ENCODE data around the gene RCC2.
"Not testable (repeated sequence)": the region's sequence is repeated elsewhere in the genome, so short reads cannot be mapped to it uniquely, and the experiment has no call there.

The RCC2 gene

DNA sequence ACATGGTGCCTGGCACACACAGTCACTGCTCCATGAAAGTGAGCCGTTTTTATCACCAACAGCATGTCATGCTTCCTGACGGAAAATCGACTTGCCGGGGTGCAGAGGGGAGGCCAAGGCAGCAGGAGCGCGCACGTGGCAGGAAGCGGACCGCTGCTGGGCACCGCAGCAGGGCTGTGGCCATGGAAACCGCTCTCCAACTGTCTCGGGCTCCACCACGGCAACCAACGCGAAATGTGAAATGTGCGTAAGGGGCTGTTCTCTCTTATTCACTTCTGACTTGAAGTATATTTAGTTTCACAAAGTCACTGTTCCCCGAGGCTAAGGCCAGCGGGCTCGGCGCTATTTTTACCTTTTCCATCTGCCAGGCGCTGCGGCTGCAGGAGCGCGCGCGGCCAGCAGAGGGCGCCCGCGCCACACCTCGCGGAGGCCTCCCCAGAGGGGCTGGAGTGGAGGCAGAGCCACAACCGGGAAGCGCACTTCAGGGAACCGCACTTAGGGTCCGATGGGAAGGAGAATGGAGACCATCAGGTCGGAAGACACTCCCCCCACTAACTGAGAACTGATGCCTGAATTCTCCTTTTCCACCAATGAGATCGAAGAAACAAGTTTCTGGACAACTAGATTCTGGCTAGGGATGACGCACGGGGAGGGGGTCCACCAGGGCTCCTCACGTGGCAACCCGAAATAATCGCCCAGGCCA is 19.7 kb downstream of the RCC2 start:
- DNase-seq (ENCODE audit: low read depth) = peak; percentile 49

DNA sequence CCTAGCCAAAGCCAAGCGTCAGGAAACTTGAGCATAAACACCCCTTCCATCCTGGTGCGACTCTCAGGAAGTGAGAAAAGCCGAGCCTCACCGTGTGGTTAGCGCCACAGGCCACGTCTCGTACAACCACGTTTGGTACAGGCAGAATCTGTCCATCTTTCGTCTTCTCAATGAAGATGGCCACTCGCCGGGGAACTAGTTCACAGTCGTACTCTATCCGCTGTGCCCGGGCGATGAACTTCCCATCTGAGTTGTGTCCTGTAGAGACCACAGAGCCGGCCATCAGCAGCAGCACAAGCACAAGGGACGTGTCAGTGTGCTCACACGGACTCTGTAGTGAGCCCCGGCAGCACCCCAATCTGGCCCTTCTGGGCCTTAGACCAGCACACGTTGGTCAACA is 23.1 kb downstream of the RCC2 start:
- no peak for DNase-seq (ENCODE audit: low read depth)

GRCh38 chr1:17414022-17414421 is 25.5 kb downstream of the RCC2 start:
- no peak for DNase-seq (ENCODE audit: low read depth)

- no peak for DNase-seq (ENCODE audit: low read depth)
Observed at GRCh38 chr1:17412093-17412870, 27.2 kb downstream of the RCC2 start.

GRCh38 chr1:17409391-17409811 is 30.1 kb downstream of the RCC2 start:
- DNase-seq (ENCODE audit: low read depth) = no peak

DNA sequence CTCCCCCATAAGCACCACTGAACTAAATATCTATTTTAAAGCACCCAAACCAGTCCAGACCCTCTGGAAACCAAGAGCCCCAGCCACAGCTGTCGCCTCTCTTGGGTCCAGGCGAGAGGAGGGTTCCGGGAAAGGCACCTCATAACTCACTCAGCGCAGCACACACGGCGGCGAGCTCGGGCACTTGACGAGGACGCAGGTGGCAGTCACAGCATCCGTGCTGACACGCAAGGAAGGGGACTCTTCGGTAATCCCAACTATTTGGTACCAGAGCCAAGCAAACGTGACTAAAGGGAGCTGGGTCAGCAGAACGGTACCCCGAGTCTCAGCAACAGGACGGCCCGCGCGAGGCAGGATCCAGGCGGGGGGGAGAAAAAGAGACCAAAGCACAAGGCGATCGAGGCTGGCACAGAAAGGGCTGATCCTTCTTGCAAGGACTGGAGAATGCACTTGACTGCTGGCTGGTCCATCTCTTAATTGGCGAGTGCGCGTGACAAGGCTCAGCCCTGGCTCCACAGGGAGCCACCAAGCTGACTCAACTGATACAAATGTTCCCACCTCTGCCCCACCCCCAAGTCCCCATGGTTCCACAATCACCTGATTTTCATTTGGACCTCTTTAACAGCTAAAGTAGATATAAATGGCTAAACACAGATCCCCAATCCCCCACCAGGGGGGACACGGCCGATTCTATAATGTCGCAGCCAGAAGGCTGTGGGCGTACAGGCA is 31.5 kb downstream of the RCC2 start:
- not testable (repeated sequence) for DNase-seq (ENCODE audit: low read depth)

- not testable (repeated sequence) for DNase-seq (ENCODE audit: low read depth)
Observed at GRCh38 chr1:17406760-17407475, 32.6 kb downstream of the RCC2 start.

GRCh38 chr1:17405898-17406759 is 33.3 kb downstream of the RCC2 start:
- no peak for DNase-seq (ENCODE audit: low read depth)

- no peak for DNase-seq (ENCODE audit: low read depth)
Observed at GRCh38 chr1:17404820-17405219, 34.7 kb downstream of the RCC2 start.

DNA sequence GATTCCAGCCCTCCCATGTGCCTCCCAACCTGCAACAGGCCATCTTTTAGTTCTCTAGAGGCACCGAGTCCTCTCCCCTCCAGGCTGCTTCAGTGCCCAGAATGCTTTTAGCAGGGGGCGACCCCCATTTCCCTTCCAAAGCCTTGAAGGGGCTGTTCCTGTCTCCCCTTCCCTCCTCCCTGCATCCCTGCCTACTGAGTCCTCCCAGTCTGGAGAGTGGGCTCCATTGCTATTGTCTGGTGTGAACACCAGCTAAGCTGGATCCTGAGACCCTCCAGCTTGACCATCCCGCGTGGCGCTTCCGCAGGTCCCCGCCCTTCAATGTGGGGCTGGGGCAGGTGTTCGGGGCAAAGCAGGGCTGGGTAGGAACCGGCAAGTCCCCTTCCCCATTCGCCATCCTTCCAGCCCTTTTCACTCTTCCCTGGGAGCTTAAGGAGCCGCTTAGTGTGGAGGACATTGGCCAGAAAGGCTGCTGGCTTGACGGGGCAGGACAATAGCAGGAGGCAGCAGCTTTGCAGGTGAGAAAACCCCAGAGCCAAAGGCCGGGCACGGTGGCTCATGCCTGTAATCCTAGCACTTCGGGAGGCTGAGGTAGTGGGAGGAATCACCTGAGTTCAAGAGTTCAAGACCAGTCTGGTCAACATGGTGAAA is 35.3 kb downstream of the RCC2 start:
- no peak for DNase-seq (ENCODE audit: low read depth)

- no peak for DNase-seq (ENCODE audit: low read depth)
Observed at GRCh38 chr1:17403081-17403480, 36.4 kb downstream of the RCC2 start.

GRCh38 chr1:17401841-17402240 is 37.6 kb downstream of the RCC2 start:
- no peak for DNase-seq (ENCODE audit: low read depth)

DNA sequence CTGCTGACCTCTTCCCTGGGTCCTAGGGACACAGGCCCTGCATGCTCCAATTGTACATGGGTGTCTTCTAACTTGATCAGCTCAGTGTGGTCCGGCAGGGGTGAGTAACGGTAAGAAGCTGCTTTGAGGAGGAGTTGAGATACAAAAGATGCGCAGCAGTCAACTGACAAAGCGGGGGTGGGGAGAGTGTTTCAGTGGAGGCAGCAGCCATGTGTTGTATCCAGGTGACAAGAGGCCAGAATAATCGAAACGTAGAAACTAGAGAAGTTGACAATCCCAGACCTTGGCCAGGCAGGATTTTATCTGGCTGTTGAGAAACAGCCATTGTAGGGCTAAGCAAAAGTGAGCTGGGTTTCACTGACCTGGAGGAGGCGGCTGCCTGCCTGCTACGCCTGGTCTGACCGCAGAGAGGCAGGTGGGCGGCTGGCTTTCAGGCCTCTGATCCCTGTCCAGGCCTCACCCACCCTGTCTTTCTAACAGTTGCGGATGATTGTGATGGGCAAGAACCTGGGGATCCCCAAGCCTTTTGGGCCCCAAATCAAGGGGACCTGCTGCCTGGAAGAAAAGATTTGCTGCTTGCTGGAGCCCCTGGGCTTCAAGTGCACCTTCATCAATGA is 38.6 kb downstream of the RCC2 start:
- DNase-seq (ENCODE audit: low read depth) = no peak

DNA sequence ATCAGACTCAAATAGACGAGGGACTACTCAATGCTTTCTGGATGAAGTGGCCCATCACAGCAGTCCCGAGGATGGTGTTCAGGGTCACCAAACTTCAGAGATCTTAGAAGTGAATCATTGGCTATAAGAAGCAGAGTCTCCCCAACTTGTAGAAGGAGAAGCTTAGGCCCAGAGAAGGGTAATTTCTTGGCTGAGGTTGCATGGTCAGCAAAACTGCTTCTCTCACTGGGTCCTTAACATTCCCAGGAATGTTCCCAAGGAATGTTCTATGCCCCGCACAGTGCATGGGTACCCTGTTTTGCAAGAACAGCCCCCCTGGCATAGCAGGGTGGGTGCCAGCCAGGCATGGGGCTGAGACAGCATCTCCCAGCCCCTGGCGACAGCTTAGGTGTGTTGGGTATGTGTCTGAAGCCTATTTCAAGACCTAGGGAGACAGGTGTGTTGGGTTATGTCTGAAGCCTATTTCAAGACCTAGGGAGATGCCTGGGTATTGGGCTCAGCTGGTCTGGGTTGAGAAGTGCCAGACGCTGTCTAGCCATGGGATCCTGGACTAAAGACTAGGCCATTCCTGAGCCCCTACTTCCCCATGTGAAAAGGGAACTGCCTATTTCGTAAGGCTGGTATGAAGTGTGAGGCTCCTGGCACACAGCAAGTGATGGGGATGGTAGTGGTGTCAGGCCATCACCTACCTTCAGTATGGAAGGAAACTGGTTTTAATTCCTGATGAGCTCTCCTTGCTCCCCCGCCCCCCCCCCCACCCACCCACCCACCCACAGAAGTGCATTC is 41.4 kb downstream of the RCC2 start:
- no peak for DNase-seq (ENCODE audit: low read depth)

- DNase-seq (ENCODE audit: low read depth) = no peak
Observed at GRCh38 chr1:17393230-17393629, 46.2 kb downstream of the RCC2 start.

DNA sequence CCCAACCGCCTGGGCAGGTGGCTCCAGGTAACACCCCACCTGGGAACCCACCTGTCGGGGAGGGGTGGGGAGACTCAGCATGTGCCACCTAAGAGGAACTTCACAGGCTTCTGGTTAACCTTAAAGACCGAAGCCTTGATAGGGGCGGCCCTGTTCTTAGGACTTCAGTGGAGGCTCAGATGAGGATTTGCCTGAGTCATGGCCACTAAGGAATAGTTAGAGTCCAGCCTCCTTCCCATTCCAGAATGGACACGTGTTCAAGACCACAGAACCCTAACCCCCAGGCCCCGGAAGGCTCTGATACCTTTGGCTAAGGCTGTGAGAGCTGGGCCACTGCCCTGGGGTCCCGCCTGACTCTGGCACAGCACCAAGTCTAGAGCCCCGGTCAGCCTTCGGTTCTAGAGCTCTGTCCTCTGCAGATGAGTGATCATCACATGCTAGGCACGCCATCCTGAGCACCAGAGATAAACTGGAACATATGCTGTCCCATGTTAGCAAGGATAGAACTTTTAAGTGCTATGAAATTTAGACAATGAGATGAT is 47.2 kb downstream of the RCC2 start:
- DNase-seq (ENCODE audit: low read depth) = no peak

DNA sequence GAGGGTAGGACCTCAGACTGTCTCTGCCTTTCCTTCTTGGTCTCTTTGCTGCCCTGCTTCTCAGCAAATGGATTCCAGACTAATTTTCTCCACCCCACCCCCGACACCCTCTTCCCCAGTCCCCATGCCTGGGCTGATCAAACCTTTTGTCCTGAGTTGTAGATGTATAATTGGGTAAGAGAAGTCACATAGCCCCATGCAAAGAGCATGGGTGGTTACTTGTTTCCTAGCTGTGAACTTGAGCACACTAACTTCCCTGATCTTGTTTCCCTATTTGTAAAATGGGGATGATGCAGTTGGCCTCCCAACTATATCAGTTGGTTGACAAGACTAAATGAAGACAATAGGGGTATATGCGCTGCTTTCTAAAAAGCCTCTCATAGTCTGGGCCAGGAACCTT is 58.3 kb downstream of the RCC2 start:
- DNase-seq (ENCODE audit: low read depth) = no peak

DNA sequence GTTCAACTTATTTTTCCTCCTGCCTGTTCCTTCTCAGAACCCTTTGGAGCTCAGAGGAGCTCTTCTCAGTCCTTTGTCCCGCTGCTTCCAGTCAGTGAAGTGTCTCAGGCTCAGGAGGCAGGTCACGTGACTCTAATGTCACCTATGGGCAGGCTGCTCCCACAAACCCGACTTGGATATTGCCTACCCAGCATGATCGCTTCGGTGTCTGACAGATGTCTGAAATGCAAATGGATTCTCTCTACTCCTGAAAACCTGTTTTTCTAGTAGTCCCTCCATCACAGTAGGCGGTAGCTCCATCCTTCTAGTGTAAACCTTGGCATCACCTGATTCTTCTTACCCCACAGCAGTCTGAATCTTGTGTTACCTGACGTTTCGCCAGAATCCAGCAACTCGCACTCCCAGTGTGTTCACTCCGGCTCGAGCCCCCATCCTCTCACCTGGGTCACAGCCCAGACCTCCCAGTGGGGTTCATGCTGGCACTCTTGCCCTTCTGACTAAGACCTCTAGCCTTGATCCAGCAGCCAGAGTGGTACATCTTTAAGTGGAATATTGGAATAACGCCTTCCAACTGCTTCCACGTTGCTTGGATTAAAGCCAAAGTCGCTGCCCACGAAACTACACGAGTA is 62.0 kb downstream of the RCC2 start:
- DNase-seq (ENCODE audit: low read depth) = no peak

- no peak for DNase-seq (ENCODE audit: low read depth)
Observed at GRCh38 chr1:17375651-17376050, 63.8 kb downstream of the RCC2 start.
